IMR-90 (cell line): Measurements from ENCODE around the gene SYNGR1.

Experiments used
- CEBPB ChIP-seq: IDR thresholded peaks from 2 replicates; pipeline ENCODE4 v1.6.1; 2012; ENCODE audit warnings: low read depth, low read length, improper control_type of control experiment
- CHD1 ChIP-seq: IDR thresholded peaks from 2 replicates; pipeline ENCODE4 v1.6.1; 2012; ENCODE audit warnings: low read depth, low read length, improper control_type of control experiment
- CTCF ChIP-seq: conservative IDR thresholded peaks from 2 replicates; pipeline ENCODE4 v1.5.1; 2012; ENCODE audit warnings: mild to moderate bottlenecking, low read depth, low read length, improper control_type of control experiment
- FOS ChIP-seq: fragments of 150-350 bp; IDR thresholded peaks from 2 replicates; pipeline ENCODE4 v1.6.1; 2016; ENCODE audit warnings: low read depth, low read length
- MAFK ChIP-seq: IDR thresholded peaks from 2 replicates; pipeline ENCODE4 v1.6.1; 2012; ENCODE audit warnings: low read depth, low read length, improper control_type of control experiment
- MAZ ChIP-seq: IDR thresholded peaks from 2 replicates; pipeline ENCODE4 v1.6.1; 2012; ENCODE audit warnings: low read depth, mild to moderate bottlenecking, low read length, improper control_type of control experiment, moderate library complexity, borderline replicate concordance
- MXI1 ChIP-seq: IDR thresholded peaks from 2 replicates; pipeline ENCODE4 v1.6.1; 2012; ENCODE audit warnings: low read depth, mild to moderate bottlenecking, low read length, moderate library complexity, borderline replicate concordance
- NFE2L2 ChIP-seq: fragments of 150-350 bp; IDR thresholded peaks from 2 replicates; pipeline ENCODE4 v1.6.1; 2016; ENCODE audit warnings: low read depth, mild to moderate bottlenecking, low read length
- POLR2A ChIP-seq: IDR thresholded peaks from 2 replicates; pipeline ENCODE4 v1.6.1; 2012; ENCODE audit warnings: mild to moderate bottlenecking, low read depth, low read length
- RAD21 ChIP-seq: IDR thresholded peaks from 2 replicates; pipeline ENCODE4 v1.6.1; 2012; ENCODE audit warnings: low read length, improper control_type of control experiment
- RCOR1 ChIP-seq: IDR thresholded peaks from 2 replicates; pipeline ENCODE4 v1.6.1; 2012; ENCODE audit warnings: mild to moderate bottlenecking, low read length, improper control_type of control experiment; ENCODE audit not compliant: insufficient replicate concordance
- RFX5 ChIP-seq: IDR thresholded peaks from 2 replicates; pipeline ENCODE4 v1.8.0; 2012; ENCODE audit warnings: low read depth, mild to moderate bottlenecking, low read length, moderate library complexity
- SMC3 ChIP-seq: fragments of 150-350 bp; IDR thresholded peaks from 2 replicates; pipeline ENCODE4 v1.6.1; 2016; ENCODE audit warnings: low read depth, mild to moderate bottlenecking, antibody characterized with exemption, low read length, moderate library complexity
- USF2 ChIP-seq: fragments of 150-350 bp; IDR thresholded peaks from 2 replicates; pipeline ENCODE4 v1.6.1; 2017; ENCODE audit warnings: mild to moderate bottlenecking, antibody characterized with exemption, low read length, low read depth

GRCh38 chr22:39414886-39415285 lies 65.1 kb downstream of the SYNGR1 start:
- TF ChIP-seq CTCF: no peak
- TF ChIP-seq POLR2A: no peak
- TF ChIP-seq RFX5: no peak
- no peak for TF ChIP-seq MAFK
- no peak for TF ChIP-seq MAZ
- no peak for TF ChIP-seq RAD21
- no peak for TF ChIP-seq CEBPB
- no peak for TF ChIP-seq FOS
- TF ChIP-seq USF2: no peak
- TF ChIP-seq SMC3: no peak
- TF ChIP-seq NFE2L2: no peak
- no peak for TF ChIP-seq MXI1
- no peak for TF ChIP-seq RCOR1
- no peak for TF ChIP-seq CHD1
